DMS 273 treated with DMSO at 0.1 percent for 48 hours (cell line): ENCODE measurements around the gene GNG8.
A peak's percentile ranks its signal among the peaks of the same experiment; 100 is the strongest.

ENCODE experiments used
- DNase-seq: peaks from one replicate; lab custom pipeline; 2025; lab: John Stamatoyannopoulos, UW

GNG8 gene

GRCh38 chr19:46618670-46619231 is 17.3 kb downstream of the GNG8 start:
- peak; percentile 29 for DNase-seq

- no peak for DNase-seq
Measured at GRCh38 chr19:46617601-46618000, 18.4 kb downstream of the GNG8 start.

- DNase-seq = peak; percentile 74
Measured at GRCh38 chr19:46616631-46617322, 19.2 kb downstream of the GNG8 start.

GRCh38 chr19:46615966-46616365 is 20.0 kb downstream of the GNG8 start:
- no peak for DNase-seq

GRCh38 chr19:46614114-46614722 is 21.8 kb downstream of the GNG8 start:
- DNase-seq = peak; percentile 36

- DNase-seq = no peak
Measured at GRCh38 chr19:46613525-46613924, 22.5 kb downstream of the GNG8 start.

GRCh38 chr19:46611776-46612175 is 24.2 kb downstream of the GNG8 start:
- no peak for DNase-seq

- no peak for DNase-seq
Measured at GRCh38 chr19:46610851-46611770, 24.9 kb downstream of the GNG8 start.

- no peak for DNase-seq
Measured at GRCh38 chr19:46610413-46610775, 25.6 kb downstream of the GNG8 start.

- DNase-seq = no peak
Measured at GRCh38 chr19:46609511-46610412, 26.2 kb downstream of the GNG8 start.

- DNase-seq = no peak
Measured at GRCh38 chr19:46608581-46609345, 27.2 kb downstream of the GNG8 start.

GRCh38 chr19:46608178-46608577 is 27.8 kb downstream of the GNG8 start:
- DNase-seq = no peak

GRCh38 chr19:46607448-46607841 is 28.6 kb downstream of the GNG8 start:
- DNase-seq = peak; percentile 80

- DNase-seq = no peak
Measured at GRCh38 chr19:46606681-46607447, 29.1 kb downstream of the GNG8 start.

- DNase-seq = no peak
Measured at GRCh38 chr19:46606019-46606418, 30.0 kb downstream of the GNG8 start.

- DNase-seq = no peak
Measured at GRCh38 chr19:46605356-46605821, 30.6 kb downstream of the GNG8 start.

- DNase-seq = no peak
Measured at GRCh38 chr19:46604781-46605355, 31.1 kb downstream of the GNG8 start.

GRCh38 chr19:46603752-46604231 is 32.2 kb downstream of the GNG8 start:
- DNase-seq = no peak

GRCh38 chr19:46603195-46603637 is 32.8 kb downstream of the GNG8 start:
- no peak for DNase-seq
